Lower lobe of right lung (tissue), 2 donors: ENCODE data around the gene IL17RD. TPM values are rescaled to one million over a fixed set of nuclear protein-coding genes. Genes with fewer than 3 reads are reported as not detected.
"Not testable (repeated sequence)": the region's sequence is repeated elsewhere in the genome, so short reads cannot be mapped to it uniquely, and the experiment has no call there.

ENCODE experiments used
- ATAC-seq, 2 donors: fragments of 200-7000 bp; cut with Tn5 transposase; one replicate each; pipeline ENCODE4 v1.9.1; 2020 to 2022; ENCODE audit warnings: mild to moderate bottlenecking in 2 of 2, moderate library complexity in 2 of 2
- DNase-seq: peaks from one replicate; pipeline ENCODE4 v3.0.0-alpha.2; 2020
- H3K27ac ChIP-seq: fragments of 200-600 bp; one replicate; pipeline ENCODE4 v1.8.0; 2022
- H3K27me3 ChIP-seq: fragments of 200-600 bp; one replicate; pipeline ENCODE4 v1.8.0; 2022; ENCODE audit warnings: low read depth
- H3K36me3 ChIP-seq: fragments of 200-600 bp; one replicate; pipeline ENCODE4 v1.8.0; 2022; ENCODE audit warnings: mild to moderate bottlenecking
- H3K4me1 ChIP-seq: fragments of 200-600 bp; one replicate; pipeline ENCODE4 v1.8.0; 2022
- H3K4me3 ChIP-seq: fragments of 200-600 bp; one replicate; pipeline ENCODE4 v1.8.0; 2022; ENCODE audit warnings: mild to moderate bottlenecking
- H3K9me3 ChIP-seq: fragments of 200-600 bp; one replicate; pipeline ENCODE4 v1.8.0; 2022
- CTCF ChIP-seq: fragments of 200-600 bp; IDR thresholded peaks from one replicate; pipeline ENCODE4 v1.8.0; 2022; ENCODE audit warnings: antibody characterized with exemption, mild to moderate bottlenecking
- intact Hi-C: fragments of 100-400 bp; cut with DNase I; formaldehyde crosslinking; loops from one replicate; pipeline ENCODE4 v1.11.0; 2022
- total RNA-seq: library from RNA; stranded (reverse); fragmentation: NEBNext Ultra II Directional; extraction: Animal tissue kit (Norgen Biotek cat#: 25700); gene quantifications from one replicate; pipeline ENCODE4 v1.2.1, GENCODE V29; 2021
- donor health status: DM: no; HTN: yes; CAD: no; lungs with severe emphysema.

The IL17RD gene
- total RNA-seq, 1 donor from 2014 or later: 2.4 TPM

- no peak for TF ChIP-seq CTCF
- Histone ChIP-seq H3K36me3 (no peaks in the 10 kb centered on the region), H3K4me1 (no peaks in the 10 kb centered on the region), H3K4me3 (no peak overlapping the region), H3K27me3 (no peaks in the 10 kb centered on the region), H3K27ac (no peak overlapping the region), H3K9me3 (no peaks in the 10 kb centered on the region)
- no peak for DNase-seq
- intact Hi-C loops: no loop called here
- no peak for ATAC-seq
Observed at GRCh38 chr3:57085211-57085610, 79.9 kb downstream of the IL17RD start.

DNA sequence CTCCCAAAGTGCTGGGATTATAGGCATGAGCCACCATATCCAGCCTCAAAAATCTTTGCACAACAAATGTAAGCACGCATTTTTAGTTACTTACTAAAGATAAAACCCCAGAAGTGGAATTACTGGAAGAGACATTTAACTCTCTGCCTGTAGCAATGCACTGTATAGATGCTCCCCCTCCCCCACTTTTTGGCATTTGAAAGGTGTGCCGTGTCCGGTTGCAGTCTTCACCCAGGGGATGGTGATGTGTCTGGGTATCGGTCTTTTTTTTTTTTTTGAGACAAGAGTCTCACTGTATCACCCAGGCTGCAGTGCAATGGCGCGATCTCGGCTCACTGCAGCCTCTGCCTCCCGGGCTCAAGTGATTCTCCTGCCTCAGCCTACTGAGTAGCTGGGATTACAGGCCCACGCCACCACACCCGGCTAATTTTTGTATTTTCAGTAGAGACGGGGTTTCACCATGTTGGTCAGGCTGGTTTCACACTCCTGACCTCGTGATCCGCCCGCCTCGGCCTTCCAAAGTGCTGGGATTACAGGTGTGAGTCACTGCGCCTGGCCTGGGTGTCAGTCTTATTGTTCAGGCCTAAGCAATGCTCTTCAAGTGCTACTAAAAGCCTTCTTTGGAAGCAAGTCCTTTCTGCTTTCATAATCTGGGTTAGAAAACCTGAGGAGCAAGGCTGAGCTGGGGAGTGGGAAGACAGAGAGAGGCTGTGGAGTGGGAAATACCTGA, 81.7 kb downstream of the IL17RD start:
- ATAC-seq, H3K4me3 ChIP-seq, H3K36me3 ChIP-seq, H3K4me1 ChIP-seq, H3K27me3 ChIP-seq, intact Hi-C loops, H3K27ac ChIP-seq, H3K9me3 ChIP-seq, DNase-seq: not testable (repeated sequence)

GRCh38 chr3:57082481-57082880, 82.7 kb downstream of the IL17RD start:
- Histone ChIP-seq H3K9me3 (no peaks in the 10 kb centered on the region), H3K4me1 (peaks cover 9% of the 10 kb centered on the region), H3K27ac (no peak overlapping the region), H3K36me3 (no peaks in the 10 kb centered on the region), H3K27me3 (peaks cover 3% of the 10 kb centered on the region), H3K4me3 (no peak overlapping the region)
- no peak for TF ChIP-seq CTCF
- ATAC-seq: no peak
- intact Hi-C loops: no loop called here
- DNase-seq: no peak

GRCh38 chr3:57081173-57081572, 84.0 kb downstream of the IL17RD start:
- intact Hi-C loops: no loop called here
- peaks cover 9% of the 10 kb centered on the region for H3K4me1 ChIP-seq
- H3K36me3 ChIP-seq: no peaks in the 10 kb centered on the region
- no peak overlapping the region for H3K4me3 ChIP-seq
- DNase-seq (no peak), ATAC-seq (no peak)
- H3K27ac ChIP-seq: no peak overlapping the region
- H3K27me3 ChIP-seq: peaks cover 9% of the 10 kb centered on the region
- H3K9me3 ChIP-seq: no peaks in the 10 kb centered on the region
- TF ChIP-seq CTCF: no peak

DNA sequence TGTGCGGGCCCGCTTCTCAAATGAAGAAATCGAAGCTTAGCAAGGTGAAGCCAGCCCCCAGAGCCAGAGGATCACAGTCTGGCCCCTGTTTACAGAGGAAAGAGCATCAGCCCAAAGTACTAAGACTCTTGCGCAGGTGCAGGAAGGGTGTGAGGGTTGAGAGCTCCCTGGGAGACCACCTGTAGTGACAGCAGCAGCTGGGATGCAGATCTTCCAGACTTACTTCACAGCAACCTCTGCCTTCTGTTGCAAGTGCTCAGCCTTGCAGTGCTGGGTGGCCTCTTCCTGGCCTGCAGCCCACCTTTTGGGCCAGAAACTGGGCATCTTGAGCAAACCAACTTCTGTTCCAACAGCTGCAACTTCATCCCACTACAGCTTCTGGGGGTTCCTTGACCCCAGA, 85.0 kb downstream of the IL17RD start:
- intact Hi-C loops: no loop called here

More for the DNA sequence above, 85.0 kb downstream of the IL17RD start:
- no peak for TF ChIP-seq CTCF
- Histone ChIP-seq H3K9me3 (no peaks in the 10 kb centered on the region), H3K36me3 (no peaks in the 10 kb centered on the region), H3K4me1 (peaks cover 9% of the 10 kb centered on the region), H3K4me3 (no peak overlapping the region), H3K27ac (no peak overlapping the region), H3K27me3 (peaks cover 9% of the 10 kb centered on the region)
- DNase-seq (no peak), ATAC-seq (no peak)
